GM12865 (cell line): ENCODE results near the gene CFAP52.
A peak's percentile ranks its signal among the peaks of the same experiment; 100 is the strongest.
"Not testable (repeated sequence)": the region's sequence is repeated elsewhere in the genome, so short reads cannot be mapped to it uniquely, and the experiment has no call there.

Experiments used
- DNase-seq: peaks from one replicate; pipeline ENCODE4 v3.0.0; 2010; ENCODE audit warnings: low read depth
- H3K4me3 ChIP-seq: 2 replicates; pipeline ENCODE4 v1.5.1; 2011; ENCODE audit warnings: mild to moderate bottlenecking, low read depth, low read length, control low read depth
- CTCF ChIP-seq: IDR thresholded peaks from 2 replicates; pipeline ENCODE4 v1.5.1; 2011; ENCODE audit warnings: low read length, control low read depth, low read depth, inconsistent platforms; ENCODE audit not compliant: insufficient read depth; ENCODE audit errors: missing control alignments

CFAP52 gene

DNA sequence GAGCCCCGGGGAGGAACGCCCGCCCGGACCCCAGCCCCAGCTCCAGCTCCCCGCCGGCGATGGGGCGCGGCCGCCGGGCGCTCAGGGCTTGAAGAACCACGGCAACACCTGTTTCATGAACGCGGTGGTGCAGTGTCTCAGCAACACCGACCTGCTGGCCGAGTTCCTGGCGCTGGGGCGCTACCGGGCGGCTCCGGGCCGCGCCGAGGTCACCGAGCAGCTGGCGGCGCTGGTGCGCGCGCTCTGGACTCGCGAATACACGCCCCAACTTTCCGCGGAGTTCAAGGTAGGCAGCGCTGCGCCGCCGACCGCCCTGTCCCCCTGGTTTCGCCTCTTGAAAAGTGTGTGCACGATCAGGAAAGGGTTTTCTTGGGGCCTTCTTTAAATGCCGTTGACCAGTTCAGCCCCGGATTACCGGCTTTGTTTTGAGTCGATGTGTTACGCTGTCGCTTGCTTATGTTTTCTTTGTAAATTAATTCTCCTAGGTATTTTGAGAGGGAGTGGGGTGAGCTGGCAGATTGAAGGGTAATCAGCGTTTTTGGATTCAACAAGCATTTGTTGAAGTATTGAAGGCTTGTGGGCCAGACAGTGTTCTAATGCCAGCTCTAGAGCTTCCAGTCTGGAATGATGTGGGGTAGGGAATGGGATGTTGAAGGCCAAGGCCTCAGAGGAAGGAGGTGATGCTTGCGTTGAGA lies 69.6 kb downstream of the CFAP52 start:
- H3K4me3 ChIP-seq, result no peak overlapping the region
- peak; percentile 20 for DNase-seq
- no peak for TF ChIP-seq CTCF

- TF ChIP-seq CTCF, result no peak
- H3K4me3 ChIP-seq, result no peak overlapping the region
- DNase-seq, result no peak
These were observed 70.1 kb downstream of the CFAP52 start for GRCh38 chr17:9646546-9646885.

DNA sequence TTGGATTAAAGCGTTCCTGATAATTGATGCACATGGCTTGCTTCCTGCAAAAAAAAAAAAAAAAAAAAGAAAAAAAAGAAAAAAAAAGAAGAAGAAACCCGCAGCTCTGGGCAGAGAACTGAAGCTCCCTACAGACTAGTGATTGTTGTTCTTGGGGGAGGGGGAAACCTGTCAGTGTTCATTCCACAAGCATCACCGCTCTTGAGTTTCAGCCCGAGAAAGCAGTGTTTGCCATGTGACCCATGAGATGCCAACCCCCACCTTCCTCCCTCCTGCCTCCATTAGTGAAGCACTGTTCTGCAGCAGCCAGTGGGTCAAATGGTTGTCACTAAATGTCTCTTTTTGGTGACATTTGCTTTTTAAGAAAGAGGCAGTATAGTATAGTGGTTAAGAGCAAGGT lies 70.6 kb downstream of the CFAP52 start:
- no peak for DNase-seq
- H3K4me3 ChIP-seq, result no peak overlapping the region
- TF ChIP-seq CTCF, result no peak

- no peak for TF ChIP-seq CTCF
- no peak for DNase-seq
- H3K4me3 ChIP-seq, result no peak overlapping the region
These were observed 72.2 kb downstream of the CFAP52 start for GRCh38 chr17:9648521-9649110.

DNA sequence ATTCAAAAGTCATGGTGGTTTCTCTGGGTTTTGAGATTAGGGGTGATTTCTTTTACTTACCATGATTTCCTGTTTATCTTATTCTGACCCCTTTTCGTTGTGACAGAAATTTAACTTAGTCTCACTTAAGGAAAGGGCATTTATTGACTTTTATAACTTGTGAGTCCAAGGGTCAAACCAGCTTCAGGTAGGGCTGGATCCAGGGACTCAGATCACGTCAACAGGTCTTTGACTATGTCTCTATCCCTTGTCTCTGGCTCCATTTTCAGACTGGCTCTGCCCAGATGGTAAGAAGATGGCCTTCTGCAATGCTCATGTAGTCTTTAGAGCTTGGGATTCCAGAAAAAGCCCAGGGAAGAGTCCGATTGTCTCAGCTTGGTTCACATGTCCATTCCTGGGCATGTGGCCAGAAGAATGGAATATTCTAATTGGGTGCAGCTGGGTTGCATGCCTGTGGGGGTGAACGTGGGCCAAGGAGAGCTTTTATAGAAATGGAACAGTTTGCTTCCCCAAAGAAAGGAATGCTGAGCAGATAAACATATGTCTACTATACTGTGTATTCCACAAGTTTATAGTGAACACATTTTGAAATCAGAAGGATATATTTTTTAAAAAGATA lies 82.3 kb downstream of the CFAP52 start:
- no peak for DNase-seq
- TF ChIP-seq CTCF, result no peak
- no peak overlapping the region for H3K4me3 ChIP-seq

GRCh38 chr17:9661027-9661426 lies 84.6 kb downstream of the CFAP52 start:
- no peak overlapping the region for H3K4me3 ChIP-seq
- no peak for TF ChIP-seq CTCF
- no peak for DNase-seq

GRCh38 chr17:9663511-9663910 lies 87.1 kb downstream of the CFAP52 start:
- not testable (repeated sequence) for DNase-seq, H3K4me3 ChIP-seq
